SK-N-SH treated with all-trans-retinoic acid at 6 μM for 48 hours (cell line): ENCODE results near the gene NARF.
"Not testable (repeated sequence)": the region's sequence is repeated elsewhere in the genome, so short reads cannot be mapped to it uniquely, and the experiment has no call there.

Experiments used
- ATAC-seq: fragments of 200-7000 bp; cut with Tn5 transposase; 3 replicates; pipeline ENCODE4 v1.9.1; 2020; ENCODE audit warnings: mild to moderate bottlenecking, moderate library complexity
- ARNTL ChIP-seq: fragments of 450-650 bp; formaldehyde crosslinking; IDR thresholded peaks from 2 replicates; pipeline ENCODE4 v1.5.0; 2020; ENCODE audit warnings: low read depth, mild to moderate bottlenecking, moderate library complexity, borderline replicate concordance
- CSDC2 ChIP-seq: fragments of 250-450 bp; sonication (Bioruptor Pico); IDR thresholded peaks from 2 replicates; pipeline ENCODE4 v1.5.0; 2020; ENCODE audit warnings: mild to moderate bottlenecking, moderate library complexity
- GLIS3 ChIP-seq: fragments of 250-450 bp; sonication (Bioruptor Pico); IDR thresholded peaks from 2 replicates; pipeline ENCODE4 v1.5.0; 2020; ENCODE audit warnings: mild to moderate bottlenecking, moderate library complexity
- OSR1 ChIP-seq: fragments of 250-450 bp; sonication (Bioruptor Pico); IDR thresholded peaks from 2 replicates; pipeline ENCODE4 v1.8.0; 2022; ENCODE audit warnings: moderate library complexity, mild to moderate bottlenecking, inconsistent platforms
- PPARA ChIP-seq: fragments of 250-450 bp; sonication (Bioruptor Pico); IDR thresholded peaks from 2 replicates; pipeline ENCODE4 v1.5.0; 2020; ENCODE audit warnings: mild to moderate bottlenecking, borderline replicate concordance
- RARB ChIP-seq: fragments of 250-450 bp; sonication (Bioruptor Pico); IDR thresholded peaks from 2 replicates; pipeline ENCODE4 v1.8.0; 2021; ENCODE audit warnings: mild to moderate bottlenecking, moderate library complexity
- SNAI2 ChIP-seq: fragments of 250-450 bp; sonication (Bioruptor Pico); IDR thresholded peaks from 2 replicates; pipeline ENCODE4 v1.5.0; 2020; ENCODE audit warnings: mild to moderate bottlenecking, moderate library complexity
- TCF4 ChIP-seq: fragments of 250-450 bp; sonication (Bioruptor Pico); IDR thresholded peaks from 2 replicates; pipeline ENCODE4 v1.8.0; 2021; ENCODE audit warnings: mild to moderate bottlenecking, moderate library complexity, borderline replicate concordance
- TOX ChIP-seq: fragments of 250-450 bp; sonication (Bioruptor Pico); IDR thresholded peaks from 2 replicates; pipeline ENCODE4 v1.8.0; 2021; ENCODE audit warnings: mild to moderate bottlenecking, moderate library complexity, borderline replicate concordance
- ZC3H10 ChIP-seq: fragments of 250-450 bp; sonication (Bioruptor Pico); IDR thresholded peaks from 2 replicates; pipeline ENCODE4 v1.5.1; 2021; ENCODE audit warnings: mild to moderate bottlenecking, moderate library complexity
- ZFP3 ChIP-seq: fragments of 250-450 bp; sonication (Bioruptor Pico); IDR thresholded peaks from 2 replicates; pipeline ENCODE4 v1.5.0; 2020; ENCODE audit warnings: mild to moderate bottlenecking, moderate library complexity
- ZFP30 ChIP-seq: fragments of 450-650 bp; formaldehyde crosslinking; IDR thresholded peaks from 2 replicates; pipeline ENCODE4 v1.5.0; 2022; ENCODE audit warnings: mild to moderate bottlenecking, moderate library complexity
- ZNF565 ChIP-seq: fragments of 450-650 bp; formaldehyde crosslinking; conservative IDR thresholded peaks from 2 replicates; pipeline ENCODE4 v1.5.0; 2020; ENCODE audit warnings: low read depth, mild to moderate bottlenecking, moderate library complexity
- ZNF70 ChIP-seq: fragments of 450-650 bp; formaldehyde crosslinking; IDR thresholded peaks from 2 replicates; pipeline ENCODE4 v1.5.0; 2020; ENCODE audit warnings: mild to moderate bottlenecking, moderate library complexity
- ZNF8 ChIP-seq: fragments of 450-650 bp; formaldehyde crosslinking; IDR thresholded peaks from 2 replicates; pipeline ENCODE4 v1.5.0; 2020; ENCODE audit warnings: mild to moderate bottlenecking, moderate library complexity
- TF ChIP-seq, protein P1 (sequence below): fragments of 250-450 bp; sonication (Bioruptor Pico); IDR thresholded peaks from 2 replicates; pipeline ENCODE4 v1.5.1; 2020; ENCODE audit warnings: low read depth, mild to moderate bottlenecking, moderate library complexity
- TF ChIP-seq, protein P2 (sequence below): fragments of 250-450 bp; sonication (Bioruptor Pico); IDR thresholded peaks from 2 replicates; pipeline ENCODE4 v1.5.1; 2021; ENCODE audit warnings: mild to moderate bottlenecking, moderate library complexity
- TF ChIP-seq, protein P3 (sequence below): fragments of 250-450 bp; sonication (Bioruptor Pico); IDR thresholded peaks from 2 replicates; pipeline ENCODE4 v1.8.0; 2021; ENCODE audit warnings: low read depth, mild to moderate bottlenecking, moderate library complexity, borderline replicate concordance
- TF ChIP-seq, protein P4 (sequence below): fragments of 250-450 bp; sonication (Bioruptor Pico); IDR thresholded peaks from 2 replicates; pipeline ENCODE4 v1.8.0; 2020; ENCODE audit warnings: mild to moderate bottlenecking, moderate library complexity, borderline replicate concordance
- TF ChIP-seq, protein P5 (sequence below): fragments of 250-450 bp; sonication (Bioruptor Pico); IDR thresholded peaks from 2 replicates; pipeline ENCODE4 v1.5.0; 2020; ENCODE audit warnings: mild to moderate bottlenecking, moderate library complexity

The NARF gene

DNA sequence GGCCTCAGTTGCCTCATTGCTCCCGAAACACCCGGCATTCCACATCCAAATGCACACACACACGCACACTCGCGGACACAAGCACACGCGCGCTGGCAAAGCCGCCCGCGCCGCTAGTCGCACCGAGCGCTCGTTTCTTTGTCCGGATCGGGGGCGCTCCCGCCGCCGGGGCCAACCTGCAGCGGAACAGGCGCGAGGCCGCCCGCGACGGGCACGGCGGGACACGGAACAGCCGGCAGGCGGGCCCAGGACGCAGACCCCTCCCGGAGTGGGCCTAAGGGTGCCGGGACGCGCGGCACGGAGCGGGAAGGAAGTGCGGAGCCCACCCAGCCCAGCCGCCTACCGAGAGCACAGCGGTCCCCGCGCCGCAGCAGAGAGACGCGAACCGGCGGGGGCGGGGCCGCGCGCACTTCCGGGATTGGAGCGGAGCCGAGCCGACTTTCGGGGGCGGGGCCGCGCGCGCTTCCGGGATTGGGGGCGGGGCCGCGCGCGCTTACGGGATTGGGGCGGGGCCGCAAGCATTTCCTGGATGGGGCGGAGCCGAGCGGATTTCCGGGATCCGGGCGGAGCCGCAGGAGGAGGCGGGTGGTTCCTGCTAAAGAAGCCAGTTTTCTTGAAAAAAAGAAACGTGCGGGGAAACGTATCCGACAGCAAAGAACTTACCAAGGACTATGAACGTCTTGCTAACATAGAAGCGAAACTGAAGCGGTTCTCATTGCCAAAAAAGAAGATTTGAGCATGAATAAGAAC is 8.0 kb upstream of the NARF start, which contains the start of gene CYBC1:
Gene CYBC1 (minus strand): TSS at position 396 of the 750 bp plus-strand sequence. CDS start 1,498 bp downstream, outside the sequence.
- TF ChIP-seq PPARA (CRISPR knock-in tag) (no peak), ZNF565 (CRISPR knock-in tag) (0 out of 2 replicates have a peak, but pooled peaks have one; percentile 17), ZNF8 (no peak)
- ATAC-seq = peak; percentile 94

DNA sequence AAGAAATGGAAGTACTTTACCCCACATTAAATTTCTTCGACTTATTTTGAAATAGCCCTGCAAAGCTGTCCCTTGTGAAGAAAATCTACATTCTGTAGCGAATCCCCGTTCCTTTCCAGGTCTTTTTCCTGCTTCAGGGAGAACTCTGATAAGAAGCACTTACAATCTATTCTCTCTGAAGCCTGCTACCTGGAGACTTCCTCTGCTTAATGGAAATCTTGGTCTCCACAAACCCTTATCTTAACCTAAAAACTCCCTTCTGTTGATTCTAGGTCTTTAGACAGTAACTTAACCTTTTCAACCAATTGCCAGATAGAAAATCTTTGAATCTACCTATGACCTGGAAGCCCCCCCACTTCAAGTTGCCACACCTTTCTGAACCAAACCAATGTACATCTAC is 6.4 kb upstream of the NARF start:
- TF ChIP-seq ZC3H10 (no peak), ZFP30 (CRISPR knock-in tag) (no peak), ZFP3 (CRISPR knock-in tag) (no peak), RARB (CRISPR knock-in tag) (no peak), ARNTL (CRISPR knock-in tag) (no peak), SNAI2 (CRISPR knock-in tag) (no peak)
- TF ChIP-seq, protein P1, sequence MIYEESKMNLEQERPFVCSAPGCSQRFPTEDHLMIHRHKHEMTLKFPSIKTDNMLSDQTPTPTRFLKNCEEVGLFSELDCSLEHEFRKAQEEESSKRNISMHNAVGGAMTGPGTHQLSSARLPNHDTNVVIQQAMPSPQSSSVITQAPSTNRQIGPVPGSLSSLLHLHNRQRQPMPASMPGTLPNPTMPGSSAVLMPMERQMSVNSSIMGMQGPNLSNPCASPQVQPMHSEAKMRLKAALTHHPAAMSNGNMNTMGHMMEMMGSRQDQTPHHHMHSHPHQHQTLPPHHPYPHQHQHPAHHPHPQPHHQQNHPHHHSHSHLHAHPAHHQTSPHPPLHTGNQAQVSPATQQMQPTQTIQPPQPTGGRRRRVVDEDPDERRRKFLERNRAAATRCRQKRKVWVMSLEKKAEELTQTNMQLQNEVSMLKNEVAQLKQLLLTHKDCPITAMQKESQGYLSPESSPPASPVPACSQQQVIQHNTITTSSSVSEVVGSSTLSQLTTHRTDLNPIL (CRISPR knock-in tag) = no peak
- TF ChIP-seq, protein P2, sequence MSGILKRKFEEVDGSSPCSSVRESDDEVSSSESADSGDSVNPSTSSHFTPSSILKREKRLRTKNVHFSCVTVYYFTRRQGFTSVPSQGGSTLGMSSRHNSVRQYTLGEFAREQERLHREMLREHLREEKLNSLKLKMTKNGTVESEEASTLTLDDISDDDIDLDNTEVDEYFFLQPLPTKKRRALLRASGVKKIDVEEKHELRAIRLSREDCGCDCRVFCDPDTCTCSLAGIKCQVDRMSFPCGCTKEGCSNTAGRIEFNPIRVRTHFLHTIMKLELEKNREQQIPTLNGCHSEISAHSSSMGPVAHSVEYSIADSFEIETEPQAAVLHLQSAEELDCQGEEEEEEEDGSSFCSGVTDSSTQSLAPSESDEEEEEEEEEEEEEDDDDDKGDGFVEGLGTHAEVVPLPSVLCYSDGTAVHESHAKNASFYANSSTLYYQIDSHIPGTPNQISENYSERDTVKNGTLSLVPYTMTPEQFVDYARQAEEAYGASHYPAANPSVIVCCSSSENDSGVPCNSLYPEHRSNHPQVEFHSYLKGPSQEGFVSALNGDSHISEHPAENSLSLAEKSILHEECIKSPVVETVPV = no peak
- TF ChIP-seq, protein P3, sequence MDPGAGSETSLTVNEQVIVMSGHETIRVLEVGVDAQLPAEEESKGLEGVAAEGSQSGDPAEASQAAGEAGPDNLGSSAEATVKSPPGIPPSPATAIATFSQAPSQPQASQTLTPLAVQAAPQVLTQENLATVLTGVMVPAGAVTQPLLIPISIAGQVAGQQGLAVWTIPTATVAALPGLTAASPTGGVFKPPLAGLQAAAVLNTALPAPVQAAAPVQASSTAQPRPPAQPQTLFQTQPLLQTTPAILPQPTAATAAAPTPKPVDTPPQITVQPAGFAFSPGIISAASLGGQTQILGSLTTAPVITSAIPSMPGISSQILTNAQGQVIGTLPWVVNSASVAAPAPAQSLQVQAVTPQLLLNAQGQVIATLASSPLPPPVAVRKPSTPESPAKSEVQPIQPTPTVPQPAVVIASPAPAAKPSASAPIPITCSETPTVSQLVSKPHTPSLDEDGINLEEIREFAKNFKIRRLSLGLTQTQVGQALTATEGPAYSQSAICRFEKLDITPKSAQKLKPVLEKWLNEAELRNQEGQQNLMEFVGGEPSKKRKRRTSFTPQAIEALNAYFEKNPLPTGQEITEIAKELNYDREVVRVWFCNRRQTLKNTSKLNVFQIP (CRISPR knock-in tag) = no peak
- TF ChIP-seq, protein P4, sequence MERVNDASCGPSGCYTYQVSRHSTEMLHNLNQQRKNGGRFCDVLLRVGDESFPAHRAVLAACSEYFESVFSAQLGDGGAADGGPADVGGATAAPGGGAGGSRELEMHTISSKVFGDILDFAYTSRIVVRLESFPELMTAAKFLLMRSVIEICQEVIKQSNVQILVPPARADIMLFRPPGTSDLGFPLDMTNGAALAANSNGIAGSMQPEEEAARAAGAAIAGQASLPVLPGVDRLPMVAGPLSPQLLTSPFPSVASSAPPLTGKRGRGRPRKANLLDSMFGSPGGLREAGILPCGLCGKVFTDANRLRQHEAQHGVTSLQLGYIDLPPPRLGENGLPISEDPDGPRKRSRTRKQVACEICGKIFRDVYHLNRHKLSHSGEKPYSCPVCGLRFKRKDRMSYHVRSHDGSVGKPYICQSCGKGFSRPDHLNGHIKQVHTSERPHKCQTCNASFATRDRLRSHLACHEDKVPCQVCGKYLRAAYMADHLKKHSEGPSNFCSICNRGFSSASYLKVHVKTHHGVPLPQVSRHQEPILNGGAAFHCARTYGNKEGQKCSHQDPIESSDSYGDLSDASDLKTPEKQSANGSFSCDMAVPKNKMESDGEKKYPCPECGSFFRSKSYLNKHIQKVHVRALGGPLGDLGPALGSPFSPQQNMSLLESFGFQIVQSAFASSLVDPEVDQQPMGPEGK (CRISPR knock-in tag) = no peak
- no peak for ATAC-seq

DNA sequence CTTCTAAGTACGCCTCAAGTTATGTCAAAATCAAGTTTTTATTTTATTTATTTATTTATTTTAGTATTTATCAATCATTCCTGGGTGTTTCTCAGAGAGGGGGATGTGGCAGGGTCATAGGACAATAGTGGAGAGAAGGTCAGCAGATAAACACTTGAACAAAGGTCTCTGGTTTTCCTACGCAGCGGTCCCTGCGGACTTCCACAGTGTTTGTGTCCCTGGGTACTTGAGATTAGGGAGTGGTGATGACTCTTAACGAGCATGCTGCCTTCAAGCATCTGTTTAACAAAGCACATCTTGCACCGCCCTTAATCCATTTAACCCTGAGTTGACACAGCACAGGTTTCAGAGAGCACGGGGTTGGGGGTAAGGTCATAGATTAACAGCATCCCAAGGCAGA is 5.4 kb upstream of the NARF start:
- ATAC-seq = not testable (repeated sequence)

DNA sequence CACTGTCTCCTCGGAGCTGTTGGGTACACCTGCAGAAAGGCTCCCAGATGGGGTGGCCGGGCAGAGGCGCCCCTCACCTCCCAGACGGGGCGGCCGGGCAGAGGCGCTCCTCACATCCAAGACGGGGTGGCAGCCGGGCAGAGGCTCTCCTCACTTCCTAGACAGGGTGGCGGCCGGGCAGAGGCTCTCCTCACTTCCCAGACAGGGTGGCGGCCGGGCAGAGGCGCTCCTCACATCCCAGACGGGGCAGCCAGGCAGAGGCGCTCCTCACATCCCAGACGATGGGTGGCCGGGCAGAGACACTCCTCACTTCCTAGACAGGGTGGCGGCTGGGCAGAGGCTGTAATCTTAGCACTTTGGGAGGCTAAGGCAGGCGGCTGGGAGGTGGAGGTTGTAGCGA is 4.8 kb upstream of the NARF start:
- ATAC-seq = not testable (repeated sequence)

DNA sequence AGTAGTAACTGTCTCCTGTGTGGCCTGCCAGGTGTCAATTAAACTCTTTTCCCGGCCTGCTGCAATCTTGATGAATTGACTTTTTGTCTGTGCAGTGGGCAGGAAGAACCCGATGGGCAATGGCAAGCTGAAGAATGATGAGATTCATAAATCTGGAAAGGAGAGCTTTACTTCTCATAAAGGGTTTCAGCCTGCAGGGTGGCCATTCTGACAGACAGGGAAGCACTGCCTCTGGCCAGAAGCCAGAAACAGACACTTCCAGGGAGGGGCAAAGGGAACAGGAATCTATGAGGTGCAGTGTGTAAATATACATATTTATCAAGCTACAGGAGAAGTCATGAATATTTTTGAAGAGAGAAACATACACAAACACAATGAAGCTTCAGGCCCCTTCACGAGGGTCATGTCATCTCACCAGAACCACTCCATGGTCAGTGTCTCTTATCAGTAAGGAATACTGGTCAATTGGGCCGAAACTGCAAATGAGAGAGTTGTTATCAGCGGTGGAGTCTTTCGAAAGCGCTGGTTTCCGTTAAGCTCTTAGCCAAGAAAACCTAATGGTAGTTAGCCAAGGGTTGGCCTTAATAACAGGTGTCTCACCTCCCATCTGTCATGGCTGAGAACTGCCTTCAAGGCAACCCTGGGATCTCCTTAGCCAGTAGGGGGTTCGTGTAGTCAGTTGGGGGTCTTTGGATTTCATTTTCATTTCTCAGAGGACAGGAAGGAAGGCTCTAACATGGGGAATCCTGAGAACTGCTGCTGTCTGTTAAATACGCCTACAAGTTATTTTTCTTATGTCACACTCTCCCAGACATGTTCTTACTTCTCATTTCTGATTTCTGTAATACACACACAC is 1.2 kb upstream of the NARF start:
- TF ChIP-seq TOX (no peak), ZFP3 (CRISPR knock-in tag) (no peak), OSR1 (CRISPR knock-in tag) (no peak), CSDC2 (CRISPR knock-in tag) (no peak), ZC3H10 (no peak), GLIS3 (no peak), RARB (CRISPR knock-in tag) (no peak), ARNTL (CRISPR knock-in tag) (no peak), TCF4 (CRISPR knock-in tag) (no peak), ZNF70 (CRISPR knock-in tag) (no peak)
- TF ChIP-seq, protein P3 (CRISPR knock-in tag) = no peak
- TF ChIP-seq, protein P5, sequence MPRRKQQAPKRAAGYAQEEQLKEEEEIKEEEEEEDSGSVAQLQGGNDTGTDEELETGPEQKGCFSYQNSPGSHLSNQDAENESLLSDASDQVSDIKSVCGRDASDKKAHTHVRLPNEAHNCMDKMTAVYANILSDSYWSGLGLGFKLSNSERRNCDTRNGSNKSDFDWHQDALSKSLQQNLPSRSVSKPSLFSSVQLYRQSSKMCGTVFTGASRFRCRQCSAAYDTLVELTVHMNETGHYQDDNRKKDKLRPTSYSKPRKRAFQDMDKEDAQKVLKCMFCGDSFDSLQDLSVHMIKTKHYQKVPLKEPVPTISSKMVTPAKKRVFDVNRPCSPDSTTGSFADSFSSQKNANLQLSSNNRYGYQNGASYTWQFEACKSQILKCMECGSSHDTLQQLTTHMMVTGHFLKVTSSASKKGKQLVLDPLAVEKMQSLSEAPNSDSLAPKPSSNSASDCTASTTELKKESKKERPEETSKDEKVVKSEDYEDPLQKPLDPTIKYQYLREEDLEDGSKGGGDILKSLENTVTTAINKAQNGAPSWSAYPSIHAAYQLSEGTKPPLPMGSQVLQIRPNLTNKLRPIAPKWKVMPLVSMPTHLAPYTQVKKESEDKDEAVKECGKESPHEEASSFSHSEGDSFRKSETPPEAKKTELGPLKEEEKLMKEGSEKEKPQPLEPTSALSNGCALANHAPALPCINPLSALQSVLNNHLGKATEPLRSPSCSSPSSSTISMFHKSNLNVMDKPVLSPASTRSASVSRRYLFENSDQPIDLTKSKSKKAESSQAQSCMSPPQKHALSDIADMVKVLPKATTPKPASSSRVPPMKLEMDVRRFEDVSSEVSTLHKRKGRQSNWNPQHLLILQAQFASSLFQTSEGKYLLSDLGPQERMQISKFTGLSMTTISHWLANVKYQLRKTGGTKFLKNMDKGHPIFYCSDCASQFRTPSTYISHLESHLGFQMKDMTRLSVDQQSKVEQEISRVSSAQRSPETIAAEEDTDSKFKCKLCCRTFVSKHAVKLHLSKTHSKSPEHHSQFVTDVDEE (CRISPR knock-in tag) = no peak

More for the DNA sequence above, 1.2 kb upstream of the NARF start:
- no peak for ATAC-seq
